ENCODE results near the gene CELSR2. TPM values are rescaled to one million over a fixed set of nuclear protein-coding genes. Genes with fewer than 3 reads are reported as not detected.
"Not testable (repeated sequence)": the region's sequence is repeated elsewhere in the genome, so short reads cannot be mapped to it uniquely, and the experiment has no call there.

CELSR2 gene
- total RNA-seq, 1 donor from 2014 or later, result 1.6 TPM

DNA sequence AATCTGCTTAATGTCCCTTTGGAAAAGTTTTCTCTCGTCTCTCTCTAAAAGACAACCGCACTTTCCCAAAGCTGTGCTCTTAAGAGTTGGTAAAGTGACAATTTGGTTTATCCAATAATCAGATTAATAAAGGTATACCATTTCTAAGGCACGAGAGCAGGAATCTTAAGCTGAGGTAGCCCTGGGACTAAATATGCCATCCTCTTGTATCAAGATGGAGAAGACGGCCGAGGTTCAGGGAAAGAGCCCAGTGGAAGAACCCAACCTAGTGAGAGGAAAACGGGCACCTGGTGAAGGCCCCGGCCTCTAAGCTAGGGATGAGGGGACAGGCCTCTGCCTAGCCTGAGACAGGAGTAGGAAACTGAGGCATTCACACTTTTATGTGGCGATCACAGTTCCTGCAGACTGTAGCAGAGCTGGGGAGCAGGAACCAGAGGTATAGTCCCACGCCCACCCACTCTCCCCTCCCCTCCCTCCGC is 36.0 kb upstream of the CELSR2 start:
- Histone ChIP-seq H3K27me3 (ENCODE audit: control insufficient read depth in 3 of 3, insufficient read depth in 3 of 3, low read length in 3 of 3) (no peaks in the 10 kb centered on the region), H3K27ac (ENCODE audit: low read depth, low read length) (peak overlapping the region; percentile 91), H3K9ac (ENCODE audit: low read depth in 1 of 3, low read length in 3 of 3) (peak overlapping the region in 2 of 3 donors; percentile 92 to 94), H3K4me3 (ENCODE audit: low read length in 3 of 3) (peak overlapping the region; percentile 98 to 100 (median 100)), H3K4me1 (ENCODE audit: control insufficient read depth in 3 of 3, insufficient read depth in 3 of 3, low read length in 3 of 3) (peaks cover 5 to 29% (median 18%) of the 10 kb centered on the region in 3 donors), H3K36me3 (ENCODE audit: control insufficient read depth in 3 of 3, insufficient read depth in 3 of 3, low read length in 3 of 3) (no peaks in the 10 kb centered on the region), H3K9me3 (ENCODE audit: control insufficient read depth in 3 of 3, low read length in 3 of 3) (no peaks in the 10 kb centered on the region)

DNA sequence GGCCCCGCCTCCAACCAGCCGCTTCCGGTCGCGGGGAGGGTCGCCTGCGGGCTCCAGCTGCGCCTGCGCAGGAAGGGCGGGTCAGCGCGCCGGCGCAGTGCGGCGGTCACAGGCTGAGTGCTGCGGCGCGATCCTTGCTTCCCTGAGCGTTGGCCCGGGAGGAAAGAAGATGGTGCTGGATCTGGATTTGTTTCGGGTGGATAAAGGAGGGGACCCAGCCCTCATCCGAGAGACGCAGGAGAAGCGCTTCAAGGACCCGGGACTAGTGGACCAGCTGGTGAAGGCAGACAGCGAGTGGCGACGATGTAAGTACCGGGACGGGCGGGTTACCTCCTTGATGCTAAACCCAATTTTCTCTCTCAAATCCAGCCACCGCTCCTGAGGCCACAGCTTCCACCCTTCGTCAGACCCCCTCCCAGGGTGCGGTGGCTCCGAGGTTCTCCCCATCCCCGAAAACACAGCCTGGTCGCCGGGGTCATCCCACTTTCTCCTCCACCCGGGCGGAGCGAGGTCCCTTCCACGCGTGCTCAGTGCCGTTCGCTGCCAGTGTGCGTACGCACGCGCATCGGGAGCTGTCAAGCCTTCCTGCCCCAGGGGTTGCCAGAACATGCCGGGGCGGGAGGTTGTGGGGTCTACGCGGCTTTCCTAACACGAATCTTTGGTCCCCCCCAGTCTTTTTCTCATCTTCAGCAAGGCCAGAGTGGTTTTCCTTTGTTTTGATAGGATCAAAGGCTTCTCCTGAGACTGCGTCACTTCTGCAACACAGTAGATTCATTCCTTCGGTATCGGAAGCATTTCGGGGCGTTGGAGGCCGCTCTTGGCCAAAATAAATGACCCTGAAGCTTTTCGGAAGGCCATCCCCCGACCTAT is 35.3 kb upstream of the CELSR2 start, which contains the start of gene SARS1:
Gene SARS1, plus strand, starts transcription at position 95 of the 870 bp plus-strand sequence. Its CDS starts 75 bp downstream, at position 170.
- Histone ChIP-seq H3K27me3 (ENCODE audit: control insufficient read depth in 3 of 3, insufficient read depth in 3 of 3, low read length in 3 of 3) (no peaks in the 10 kb centered on the region), H3K4me1 (ENCODE audit: control insufficient read depth in 3 of 3, insufficient read depth in 3 of 3, low read length in 3 of 3) (peaks cover 5 to 29% (median 18%) of the 10 kb centered on the region in 3 donors), H3K36me3 (ENCODE audit: control insufficient read depth in 3 of 3, insufficient read depth in 3 of 3, low read length in 3 of 3) (no peaks in the 10 kb centered on the region), H3K9me3 (ENCODE audit: control insufficient read depth in 3 of 3, low read length in 3 of 3) (no peaks in the 10 kb centered on the region), H3K27ac (ENCODE audit: low read depth, low read length) (peak within 1 kb of the TSS; percentile 91), H3K9ac (ENCODE audit: low read depth in 1 of 3, low read length in 3 of 3) (peak within 1 kb of the TSS; percentile 92 to 94 (median 92)), H3K4me3 (ENCODE audit: low read length in 3 of 3) (peak within 1 kb of the TSS; percentile 98 to 100 (median 100))

DNA sequence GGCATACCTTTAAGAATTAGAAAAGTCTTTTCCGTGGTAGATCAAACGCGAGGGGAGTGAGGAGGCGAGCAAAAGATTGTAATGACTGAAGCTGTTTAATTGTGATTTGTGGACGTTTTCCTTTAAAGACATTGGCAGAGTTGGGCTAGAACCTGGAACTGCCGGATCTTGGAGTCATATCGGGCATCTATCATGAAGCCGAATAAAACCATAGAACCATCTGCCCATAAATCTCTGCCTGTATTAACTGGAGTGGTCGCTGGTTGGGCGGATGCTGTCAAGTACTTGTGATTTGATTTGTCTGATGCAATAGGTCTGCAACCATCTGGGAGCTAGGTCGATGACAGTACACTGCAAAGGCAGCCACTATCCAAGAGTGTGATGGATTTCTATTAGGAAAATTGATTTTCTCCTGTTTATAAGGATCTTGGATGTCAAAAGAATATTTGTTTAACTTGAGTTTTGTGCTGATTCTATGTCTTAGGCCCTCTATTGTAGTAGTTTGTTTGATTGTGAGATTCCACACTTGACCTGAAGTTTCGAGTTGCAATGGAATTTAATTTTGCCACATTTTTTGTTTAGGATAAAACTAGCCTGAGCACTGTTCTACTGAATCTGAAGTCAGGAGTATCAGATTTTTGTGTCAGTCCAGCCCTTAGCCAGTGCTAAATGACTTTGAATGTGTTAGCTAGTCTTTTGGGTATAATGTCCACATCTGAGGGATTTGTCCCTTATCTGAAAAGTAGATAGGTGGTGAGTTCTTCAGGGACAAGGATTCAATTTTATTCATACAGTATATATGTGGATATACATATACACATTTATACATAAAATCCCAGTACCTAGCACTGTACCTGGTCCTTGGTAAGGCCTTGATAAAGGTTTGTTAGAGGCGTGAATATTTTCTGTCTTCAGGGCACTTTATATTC is 34.4 kb upstream of the CELSR2 start:
- Histone ChIP-seq H3K4me3 (ENCODE audit: low read length in 3 of 3) (peak overlapping the region; percentile 98 to 100 (median 100)), H3K27ac (ENCODE audit: low read depth, low read length) (peak overlapping the region; percentile 91), H3K27me3 (ENCODE audit: control insufficient read depth in 3 of 3, insufficient read depth in 3 of 3, low read length in 3 of 3) (no peaks in the 10 kb centered on the region), H3K9ac (ENCODE audit: low read depth in 1 of 3, low read length in 3 of 3) (peak overlapping the region; percentile 92 to 94 (median 92)), H3K9me3 (ENCODE audit: control insufficient read depth in 3 of 3, low read length in 3 of 3) (no peaks in the 10 kb centered on the region), H3K36me3 (ENCODE audit: control insufficient read depth in 3 of 3, insufficient read depth in 3 of 3, low read length in 3 of 3) (no peaks in the 10 kb centered on the region), H3K4me1 (ENCODE audit: control insufficient read depth in 3 of 3, insufficient read depth in 3 of 3, low read length in 3 of 3) (peaks cover 3 to 29% (median 18%) of the 10 kb centered on the region in 3 donors)

DNA sequence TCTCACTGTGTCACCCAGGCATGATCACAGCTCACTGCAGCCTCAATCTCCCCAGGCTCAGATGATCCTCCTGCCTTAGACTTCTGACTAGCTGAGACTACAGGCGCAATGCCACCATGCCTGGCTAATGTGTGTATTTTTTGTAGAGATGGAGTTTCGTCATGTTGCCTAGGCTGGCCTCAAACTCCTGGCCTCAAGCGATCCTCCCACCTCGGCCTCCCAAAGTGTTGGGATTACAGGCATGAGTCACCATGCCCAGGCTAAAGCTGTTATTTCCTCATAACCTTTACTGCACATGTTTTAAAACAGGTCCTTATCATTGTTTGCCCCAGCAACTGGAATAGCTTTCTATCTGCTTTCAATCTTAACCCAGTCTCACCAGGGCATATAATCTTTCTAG is 32.7 kb upstream of the CELSR2 start:
- Histone ChIP-seq H3K27me3 (ENCODE audit: control insufficient read depth in 3 of 3, insufficient read depth in 3 of 3, low read length in 3 of 3) (no peaks in the 10 kb centered on the region), H3K9ac (ENCODE audit: low read depth in 1 of 3, low read length in 3 of 3) (no peak overlapping the region), H3K9me3 (ENCODE audit: control insufficient read depth in 3 of 3, low read length in 3 of 3) (no peaks in the 10 kb centered on the region), H3K4me1 (ENCODE audit: control insufficient read depth in 3 of 3, insufficient read depth in 3 of 3, low read length in 3 of 3) (peaks cover 3 to 29% (median 18%) of the 10 kb centered on the region in 3 donors), H3K27ac (ENCODE audit: low read depth, low read length) (no peak overlapping the region), H3K36me3 (ENCODE audit: control insufficient read depth in 3 of 3, insufficient read depth in 3 of 3, low read length in 3 of 3) (peaks cover 0 to 3% (median 0%) of the 10 kb centered on the region in 3 donors), H3K4me3 (ENCODE audit: low read length in 3 of 3) (no peak overlapping the region)

DNA sequence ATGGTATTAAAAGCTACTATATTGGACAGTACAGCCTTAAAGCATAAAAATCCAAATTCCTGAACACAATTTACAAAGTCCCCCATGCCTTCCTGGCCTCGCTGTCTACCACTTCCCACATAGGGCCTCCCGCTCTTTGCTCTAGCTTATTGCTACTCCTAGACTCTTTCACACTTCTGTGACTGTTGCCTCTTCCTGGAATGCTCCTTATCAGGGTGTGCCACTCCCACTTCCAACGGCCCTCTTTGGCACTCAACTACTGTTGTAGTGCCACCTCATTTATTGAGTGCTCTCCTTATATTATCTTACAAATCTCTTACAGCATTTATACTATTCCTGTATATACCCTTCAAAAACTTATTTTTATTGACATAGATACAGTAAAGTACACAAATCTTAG is 30.8 kb upstream of the CELSR2 start:
- Histone ChIP-seq H3K9ac (ENCODE audit: low read depth in 1 of 3, low read length in 3 of 3) (no peak overlapping the region), H3K4me3 (ENCODE audit: low read length in 3 of 3) (no peak overlapping the region), H3K9me3 (ENCODE audit: control insufficient read depth in 3 of 3, low read length in 3 of 3) (no peaks in the 10 kb centered on the region), H3K36me3 (ENCODE audit: control insufficient read depth in 3 of 3, insufficient read depth in 3 of 3, low read length in 3 of 3) (peaks cover 0 to 3% (median 0%) of the 10 kb centered on the region in 3 donors), H3K27ac (ENCODE audit: low read depth, low read length) (no peak overlapping the region), H3K4me1 (ENCODE audit: control insufficient read depth in 3 of 3, insufficient read depth in 3 of 3, low read length in 3 of 3) (peaks cover under 1 to 29% (median 14%) of the 10 kb centered on the region in 3 donors), H3K27me3 (ENCODE audit: control insufficient read depth in 3 of 3, insufficient read depth in 3 of 3, low read length in 3 of 3) (no peaks in the 10 kb centered on the region)

DNA sequence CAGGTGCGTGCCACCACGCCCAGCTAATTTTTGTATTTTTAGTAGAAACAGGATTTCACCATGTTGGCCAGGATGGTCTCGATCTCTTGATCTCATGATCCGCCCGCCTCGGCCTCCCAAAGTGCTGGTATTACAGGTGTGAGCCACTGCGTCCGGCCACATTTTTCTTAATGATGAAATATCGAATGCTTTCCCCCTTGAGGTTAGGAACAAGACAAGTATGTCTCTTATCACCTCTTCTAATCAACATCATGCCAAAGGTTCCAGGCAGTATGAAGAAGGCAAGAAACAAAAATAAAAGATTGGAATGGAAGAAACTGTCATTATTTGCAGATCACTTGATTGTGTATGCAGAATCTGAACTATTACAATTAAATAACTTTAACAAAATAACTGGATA is 28.1 kb upstream of the CELSR2 start:
- not testable (repeated sequence) for H3K27ac ChIP-seq (ENCODE audit: low read depth, low read length); H3K9me3 ChIP-seq (ENCODE audit: control insufficient read depth in 3 of 3, low read length in 3 of 3); H3K4me3 ChIP-seq (ENCODE audit: low read length in 3 of 3); H3K4me1 ChIP-seq (ENCODE audit: control insufficient read depth in 3 of 3, insufficient read depth in 3 of 3, low read length in 3 of 3); H3K9ac ChIP-seq (ENCODE audit: low read depth in 1 of 3, low read length in 3 of 3); H3K36me3 ChIP-seq (ENCODE audit: control insufficient read depth in 3 of 3, insufficient read depth in 3 of 3, low read length in 3 of 3); H3K27me3 ChIP-seq (ENCODE audit: control insufficient read depth in 3 of 3, insufficient read depth in 3 of 3, low read length in 3 of 3)

DNA sequence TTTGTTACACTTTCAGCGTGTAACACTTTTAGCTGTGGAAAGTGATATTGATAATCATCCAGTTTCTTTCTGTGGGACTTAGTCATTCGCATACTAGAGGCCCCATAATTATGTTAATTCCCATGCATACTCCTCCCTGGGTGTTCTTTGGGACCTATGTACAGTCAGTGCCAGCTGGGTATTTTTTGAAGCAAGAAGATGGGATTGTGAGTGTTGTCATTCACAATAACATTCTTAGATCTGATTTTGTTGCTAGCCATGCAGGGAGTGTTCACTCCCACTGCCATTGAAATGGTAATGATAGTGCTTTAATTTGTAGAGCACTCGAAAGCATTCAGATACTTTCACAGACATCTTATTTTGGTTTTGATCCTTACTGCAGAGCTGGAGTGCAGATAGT is 24.0 kb upstream of the CELSR2 start:
- H3K27ac ChIP-seq (ENCODE audit: low read depth, low read length), result no peak overlapping the region
- no peaks in the 10 kb centered on the region for H3K9me3 ChIP-seq (ENCODE audit: control insufficient read depth in 3 of 3, low read length in 3 of 3)
- no peaks in the 10 kb centered on the region for H3K4me1 ChIP-seq (ENCODE audit: control insufficient read depth in 3 of 3, insufficient read depth in 3 of 3, low read length in 3 of 3)
- no peaks in the 10 kb centered on the region for H3K27me3 ChIP-seq (ENCODE audit: control insufficient read depth in 3 of 3, insufficient read depth in 3 of 3, low read length in 3 of 3)
- no peak overlapping the region for H3K9ac ChIP-seq (ENCODE audit: low read depth in 1 of 3, low read length in 3 of 3)
- H3K4me3 ChIP-seq (ENCODE audit: low read length in 3 of 3), result no peak overlapping the region
- H3K36me3 ChIP-seq (ENCODE audit: control insufficient read depth in 3 of 3, insufficient read depth in 3 of 3, low read length in 3 of 3), result peaks cover 15 to 24% (median 24%) of the 10 kb centered on the region in 3 donors

DNA sequence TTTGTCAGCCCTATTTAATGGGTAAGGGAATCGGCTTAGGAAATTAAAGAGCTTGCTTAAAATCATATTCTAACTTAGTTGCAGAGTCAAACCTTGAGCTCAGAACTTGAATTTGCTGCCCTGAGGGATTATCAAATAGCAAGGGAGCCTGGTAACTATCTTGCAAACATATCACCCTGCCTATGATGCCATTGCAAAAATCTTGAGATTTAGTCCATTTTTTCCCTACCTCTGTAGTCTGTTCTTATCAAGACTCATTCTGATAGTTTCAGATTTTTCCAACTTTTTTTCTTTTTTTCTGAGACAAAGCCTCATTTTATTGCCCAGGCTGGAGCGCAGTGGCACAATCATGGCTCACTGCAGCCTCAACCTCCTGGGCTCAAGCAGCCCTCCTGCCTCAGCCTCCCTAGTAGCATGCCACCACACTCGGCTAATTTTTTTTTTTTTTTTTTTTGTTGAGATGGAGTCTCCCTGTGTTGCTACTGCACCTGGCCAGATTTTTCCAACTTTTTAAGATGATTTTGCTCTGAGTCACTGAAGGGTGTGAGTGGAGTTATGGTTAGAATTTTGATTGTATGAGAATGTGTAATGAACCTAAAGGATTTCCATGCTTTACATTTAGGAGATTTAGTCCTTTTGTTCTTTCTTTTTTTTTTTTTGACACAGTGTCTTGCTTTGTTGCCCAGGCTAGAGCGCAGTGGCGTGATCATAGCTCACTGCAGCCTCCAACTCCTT is 23.5 kb upstream of the CELSR2 start:
- Histone ChIP-seq H3K36me3 (ENCODE audit: control insufficient read depth in 3 of 3, insufficient read depth in 3 of 3, low read length in 3 of 3) (peaks cover 20 to 28% (median 24%) of the 10 kb centered on the region in 3 donors), H3K27ac (ENCODE audit: low read depth, low read length) (no peak overlapping the region), H3K9me3 (ENCODE audit: control insufficient read depth in 3 of 3, low read length in 3 of 3) (no peaks in the 10 kb centered on the region)

DNA sequence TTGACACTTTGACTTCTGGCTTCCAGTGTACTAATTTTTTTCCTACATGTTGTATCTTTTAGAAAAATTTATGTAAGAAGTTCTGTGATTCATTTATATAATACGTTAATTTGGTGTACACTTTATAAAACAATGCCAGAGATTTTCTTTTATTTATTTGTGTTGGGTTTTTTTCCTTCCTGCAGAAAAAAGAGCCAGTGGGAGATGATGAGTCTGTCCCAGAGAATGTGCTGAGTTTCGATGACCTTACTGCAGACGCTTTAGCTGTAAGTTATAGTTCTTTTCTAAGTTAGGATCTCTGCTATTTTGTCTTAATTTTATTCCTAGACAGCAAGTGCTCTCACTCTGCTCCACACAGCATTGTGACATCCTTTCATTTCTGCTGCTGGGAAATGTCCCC is 21.2 kb upstream of the CELSR2 start:
- H3K36me3 ChIP-seq (ENCODE audit: control insufficient read depth in 3 of 3, insufficient read depth in 3 of 3, low read length in 3 of 3), result peaks cover 38 to 49% (median 39%) of the 10 kb centered on the region in 3 donors
- H3K9ac ChIP-seq (ENCODE audit: low read depth in 1 of 3, low read length in 3 of 3), result no peak overlapping the region
- H3K4me3 ChIP-seq (ENCODE audit: low read length in 3 of 3), result no peak overlapping the region
- H3K9me3 ChIP-seq (ENCODE audit: control insufficient read depth in 3 of 3, low read length in 3 of 3), result no peaks in the 10 kb centered on the region
- no peak overlapping the region for H3K27ac ChIP-seq (ENCODE audit: low read depth, low read length)
- H3K4me1 ChIP-seq (ENCODE audit: control insufficient read depth in 3 of 3, insufficient read depth in 3 of 3, low read length in 3 of 3), result no peaks in the 10 kb centered on the region
- H3K27me3 ChIP-seq (ENCODE audit: control insufficient read depth in 3 of 3, insufficient read depth in 3 of 3, low read length in 3 of 3), result no peaks in the 10 kb centered on the region

More for the DNA sequence above, 23.5 kb upstream of the CELSR2 start:
- Histone ChIP-seq H3K9ac (ENCODE audit: low read depth in 1 of 3, low read length in 3 of 3) (no peak overlapping the region), H3K4me3 (ENCODE audit: low read length in 3 of 3) (no peak overlapping the region), H3K27me3 (ENCODE audit: control insufficient read depth in 3 of 3, insufficient read depth in 3 of 3, low read length in 3 of 3) (no peaks in the 10 kb centered on the region), H3K4me1 (ENCODE audit: control insufficient read depth in 3 of 3, insufficient read depth in 3 of 3, low read length in 3 of 3) (no peaks in the 10 kb centered on the region)

All from skeletal muscle tissue (tissue), 4 donors.